ENCODE data around the gene SLC25A39.

SLC25A39 gene

GRCh38 chr17:44321246-44322120, 3.1 kb downstream of the SLC25A39 start:
- Mint-ChIP-seq H3K4me3 (peak overlapping the region in 1 of 2 donors; percentile 3), H3K27me3 (peaks cover 21 to 23% of the 10 kb centered on the region in 2 donors), H3K9me3 (no peaks in the 10 kb centered on the region), H3K4me1 (ENCODE audit: low read depth in 2 of 2) (peaks cover 17 to 19% of the 10 kb centered on the region in 2 donors), H3K36me3 (ENCODE audit: insufficient read depth) (peaks cover 45% of the 10 kb centered on the region), H3K27ac (no peak overlapping the region)
- ATAC-seq (replicated peaks): no peak
- no peak for DNase-seq

- H3K9me3 Mint-ChIP-seq: no peaks in the 10 kb centered on the region
- no peak overlapping the region for H3K4me3 Mint-ChIP-seq
- no peak for DNase-seq
- H3K36me3 Mint-ChIP-seq (ENCODE audit: insufficient read depth): peaks cover 34% of the 10 kb centered on the region
- peaks cover 19 to 21% of the 10 kb centered on the region in 2 donors for H3K4me1 Mint-ChIP-seq (ENCODE audit: low read depth in 2 of 2)
- no peak for ATAC-seq (replicated peaks)
- no peak overlapping the region for H3K27ac Mint-ChIP-seq
- H3K27me3 Mint-ChIP-seq: peaks cover 33 to 38% of the 10 kb centered on the region in 2 donors
These were observed 4.6 kb downstream of the SLC25A39 start for GRCh38 chr17:44320066-44320465.

DNA sequence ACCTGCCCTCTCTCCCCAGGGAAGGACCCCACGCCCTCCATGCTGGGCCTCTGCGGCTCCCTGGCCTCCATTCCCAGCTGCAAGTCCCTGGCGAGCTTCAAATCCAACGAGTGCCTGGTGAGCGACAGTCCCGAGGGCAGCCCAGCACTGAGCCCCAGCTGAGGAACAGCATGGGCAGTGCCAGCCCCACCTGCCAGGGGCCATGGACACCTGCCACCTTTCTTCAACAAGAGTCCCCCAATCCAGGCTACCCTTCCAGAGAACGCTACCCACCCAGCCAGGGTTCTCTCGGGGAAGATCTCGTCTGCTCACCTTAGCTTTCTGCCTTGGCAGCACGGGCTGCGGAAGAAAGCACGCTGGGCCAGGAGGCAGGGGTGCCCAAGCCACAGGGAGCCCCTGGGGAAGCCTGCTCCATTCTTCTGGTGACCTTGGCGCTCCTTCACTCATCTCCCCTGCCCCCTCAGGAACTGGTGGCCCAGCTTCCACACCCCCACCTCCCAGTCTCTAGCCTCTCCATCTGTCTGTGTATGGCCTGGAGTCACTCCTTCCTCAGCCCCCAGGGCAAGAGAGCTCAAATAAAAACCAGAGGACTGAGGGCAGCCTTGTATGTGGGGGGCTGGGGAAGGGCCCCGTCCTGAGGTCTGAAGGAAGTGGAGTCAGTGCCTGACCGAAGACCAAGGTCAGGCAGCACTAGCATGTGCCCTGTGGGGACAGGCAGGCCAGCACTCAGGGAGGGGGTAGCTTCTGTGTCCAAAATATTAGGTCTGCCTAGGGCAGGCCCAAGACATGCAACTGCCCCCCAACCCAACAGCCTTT, 6.3 kb downstream of the SLC25A39 start:
- DNase-seq (no peak), ATAC-seq (replicated peaks) (no peak)
- Mint-ChIP-seq H3K27ac (no peak overlapping the region), H3K9me3 (no peaks in the 10 kb centered on the region), H3K4me3 (peak overlapping the region in 1 of 2 donors; percentile 37), H3K27me3 (peaks cover 41 to 52% of the 10 kb centered on the region in 2 donors), H3K36me3 (ENCODE audit: insufficient read depth) (peaks cover 27% of the 10 kb centered on the region), H3K4me1 (ENCODE audit: low read depth in 2 of 2) (peaks cover 18 to 19% of the 10 kb centered on the region in 2 donors)

GRCh38 chr17:44317545-44317944, 7.1 kb downstream of the SLC25A39 start:
- DNase-seq (no peak), ATAC-seq (replicated peaks) (no peak)
- Mint-ChIP-seq H3K4me1 (ENCODE audit: low read depth in 2 of 2) (peaks cover 14 to 15% of the 10 kb centered on the region in 2 donors), H3K27ac (no peak overlapping the region), H3K27me3 (peaks cover 41 to 59% of the 10 kb centered on the region in 2 donors), H3K4me3 (peak overlapping the region; percentile 37 to 41), H3K36me3 (ENCODE audit: insufficient read depth) (peaks cover 22% of the 10 kb centered on the region), H3K9me3 (no peaks in the 10 kb centered on the region)

- peak; percentile 9 for ATAC-seq (replicated peaks)
- H3K4me1 Mint-ChIP-seq (ENCODE audit: low read depth in 2 of 2): peaks cover 10 to 15% of the 10 kb centered on the region in 2 donors
- H3K4me3 Mint-ChIP-seq: peak overlapping the region; percentile 69 to 76
- no peak overlapping the region for H3K27ac Mint-ChIP-seq
- no peak for DNase-seq
- H3K36me3 Mint-ChIP-seq (ENCODE audit: insufficient read depth): peaks cover 19% of the 10 kb centered on the region
- H3K9me3 Mint-ChIP-seq: no peaks in the 10 kb centered on the region
- peaks cover 41 to 68% of the 10 kb centered on the region in 2 donors for H3K27me3 Mint-ChIP-seq
These were observed 8.6 kb downstream of the SLC25A39 start for GRCh38 chr17:44315760-44316731.

DNA sequence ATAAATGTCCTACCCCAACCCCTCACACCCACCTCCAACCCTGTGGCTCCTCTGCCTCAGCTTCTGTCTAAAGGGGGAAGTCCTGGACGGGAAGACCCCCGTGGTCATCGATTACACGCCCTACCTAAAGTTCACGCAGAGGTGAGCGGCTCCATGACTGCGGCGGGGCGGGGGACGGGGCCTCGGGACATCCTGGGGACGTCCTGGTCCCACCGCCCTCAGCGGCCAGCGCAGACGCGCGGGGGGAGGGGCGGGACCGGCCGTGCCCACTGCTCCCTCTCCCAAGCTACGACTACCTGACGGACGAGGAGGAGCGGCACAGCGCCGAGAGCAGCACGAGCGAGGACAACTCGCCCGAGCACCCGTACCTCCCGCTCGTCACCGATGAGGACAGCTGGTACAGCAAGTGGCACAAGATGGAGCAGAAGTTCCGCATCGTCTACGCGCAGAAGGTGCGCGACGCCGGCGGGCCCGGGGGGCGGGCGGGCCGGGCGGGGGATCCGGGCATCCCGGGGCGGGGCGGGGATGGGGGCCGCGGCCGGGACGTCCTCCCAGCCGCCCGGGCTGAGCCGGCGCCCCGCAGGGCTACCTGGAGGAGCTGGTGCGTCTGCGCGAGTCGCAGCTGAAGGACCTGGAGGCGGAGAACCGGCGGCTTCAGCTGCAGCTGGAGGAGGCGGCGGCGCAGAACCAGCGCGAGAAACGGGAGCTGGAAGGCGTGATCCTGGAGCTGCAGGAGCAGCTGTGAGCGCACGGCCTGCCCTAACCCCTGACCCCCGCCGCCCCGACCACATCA, 9.6 kb downstream of the SLC25A39 start:
- DNase-seq: no peak
- Mint-ChIP-seq H3K4me3 (peak overlapping the region; percentile 69 to 76), H3K27ac (no peak overlapping the region)

DNA sequence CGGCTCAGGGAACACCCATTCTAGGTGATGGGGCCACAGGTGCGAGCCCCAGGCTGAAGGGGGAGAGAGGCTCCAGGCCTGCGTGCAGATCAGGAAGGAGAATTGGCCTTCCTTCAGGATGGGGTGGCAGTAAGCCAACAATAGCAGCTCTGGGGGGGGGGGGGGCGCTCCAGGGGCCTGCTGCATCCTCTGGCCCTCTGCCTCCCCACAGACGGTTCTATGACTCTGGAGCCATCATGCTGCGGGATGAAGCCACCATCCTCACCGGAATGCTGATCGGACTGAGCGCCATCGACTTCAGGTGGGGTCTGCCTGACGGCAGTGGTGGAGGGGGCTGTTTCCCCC, 10.1 kb downstream of the SLC25A39 start:
- DNase-seq: no peak
- Mint-ChIP-seq H3K36me3 (ENCODE audit: insufficient read depth) (peaks cover 17% of the 10 kb centered on the region), H3K4me1 (ENCODE audit: low read depth in 2 of 2) (peaks cover 10 to 23% of the 10 kb centered on the region in 2 donors), H3K4me3 (peak overlapping the region; percentile 54 to 76), H3K27ac (no peak overlapping the region), H3K9me3 (no peaks in the 10 kb centered on the region), H3K27me3 (peaks cover 41 to 76% of the 10 kb centered on the region in 2 donors)
- ATAC-seq (replicated peaks): no peak

More for the DNA sequence above, 9.6 kb downstream of the SLC25A39 start:
- H3K36me3 Mint-ChIP-seq (ENCODE audit: insufficient read depth): peaks cover 19% of the 10 kb centered on the region
- H3K27me3 Mint-ChIP-seq: peaks cover 41 to 70% of the 10 kb centered on the region in 2 donors
- peaks cover 10 to 17% of the 10 kb centered on the region in 2 donors for H3K4me1 Mint-ChIP-seq (ENCODE audit: low read depth in 2 of 2)
- peak; percentile 73 for ATAC-seq (replicated peaks)
- no peaks in the 10 kb centered on the region for H3K9me3 Mint-ChIP-seq

DNA sequence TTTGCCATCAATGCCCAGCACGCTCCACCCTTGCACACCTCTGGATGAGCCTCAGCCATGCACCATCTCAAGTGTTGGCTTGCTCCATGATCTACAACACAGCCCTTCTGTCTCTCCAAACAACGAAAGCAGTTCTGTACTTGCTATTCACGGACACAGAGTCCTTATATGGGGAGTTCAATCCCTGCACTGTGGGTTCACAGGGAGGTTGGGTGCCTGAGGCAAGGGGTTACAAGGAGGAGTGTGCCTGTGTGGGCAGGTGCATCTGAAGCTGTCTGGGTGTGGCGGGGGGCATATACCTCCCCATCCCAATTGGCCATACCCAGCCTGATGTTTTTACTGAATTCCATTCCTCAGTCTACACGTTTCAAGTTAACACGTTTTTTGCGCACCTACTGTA, 10.6 kb downstream of the SLC25A39 start:
- Mint-ChIP-seq H3K27ac (no peak overlapping the region), H3K4me1 (ENCODE audit: low read depth in 2 of 2) (peaks cover 10 to 26% of the 10 kb centered on the region in 2 donors), H3K4me3 (peak overlapping the region; percentile 54 to 76), H3K9me3 (no peaks in the 10 kb centered on the region), H3K27me3 (peaks cover 41 to 80% of the 10 kb centered on the region in 2 donors), H3K36me3 (ENCODE audit: insufficient read depth) (peaks cover 13% of the 10 kb centered on the region)
- ATAC-seq (replicated peaks) (no peak), DNase-seq (no peak)

DNA sequence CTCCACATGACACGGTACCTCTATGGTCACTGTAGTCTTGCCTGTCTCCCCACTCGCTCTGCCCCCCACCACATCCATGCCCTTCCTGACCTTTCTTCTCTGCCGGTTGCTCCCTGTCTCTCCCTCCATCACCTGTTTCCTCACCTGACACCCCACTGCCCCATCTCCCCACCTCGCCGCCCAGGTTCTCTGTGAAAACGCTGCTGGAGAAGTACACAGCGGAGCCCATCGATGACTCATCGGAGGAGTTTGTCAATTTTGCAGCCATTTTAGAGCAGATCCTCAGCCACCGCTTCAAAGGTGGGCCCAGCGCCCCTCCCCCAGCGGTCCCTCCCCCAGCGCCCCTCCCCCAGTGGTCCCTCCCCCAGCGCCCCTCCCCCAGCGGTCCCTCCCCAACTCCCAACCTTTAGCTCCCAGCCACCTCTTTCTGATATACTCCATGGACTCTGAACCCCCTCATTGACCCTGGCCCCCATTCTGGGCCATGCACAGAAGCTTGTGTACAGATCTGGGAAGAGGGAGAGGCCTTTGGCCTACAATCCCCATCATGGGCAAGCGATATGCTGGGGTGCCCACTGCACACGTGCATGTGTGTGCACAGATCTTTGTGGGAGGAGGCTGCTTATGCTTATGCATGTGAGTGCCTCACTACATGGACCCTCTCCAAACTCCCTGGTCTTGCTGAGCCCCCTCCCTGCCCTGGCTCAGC, 12.1 kb downstream of the SLC25A39 start:
- peaks cover 31 to 73% of the 10 kb centered on the region in 2 donors for H3K27me3 Mint-ChIP-seq
- peaks cover 3% of the 10 kb centered on the region for H3K36me3 Mint-ChIP-seq (ENCODE audit: insufficient read depth)
- H3K4me3 Mint-ChIP-seq: no peak overlapping the region
- ATAC-seq (replicated peaks) (no peak), DNase-seq (no peak)
- H3K27ac Mint-ChIP-seq: no peak overlapping the region
- no peaks in the 10 kb centered on the region for H3K9me3 Mint-ChIP-seq
- H3K4me1 Mint-ChIP-seq (ENCODE audit: low read depth in 2 of 2): peaks cover 10 to 24% of the 10 kb centered on the region in 2 donors

- peaks cover 5% of the 10 kb centered on the region for H3K36me3 Mint-ChIP-seq (ENCODE audit: insufficient read depth)
- peaks cover 14 to 26% of the 10 kb centered on the region in 2 donors for H3K4me1 Mint-ChIP-seq (ENCODE audit: low read depth in 2 of 2)
These were observed 13.0 kb downstream of the SLC25A39 start for GRCh38 chr17:44311562-44312181.

GRCh38 chr17:44310609-44311376, 13.8 kb downstream of the SLC25A39 start:
- H3K36me3 Mint-ChIP-seq (ENCODE audit: insufficient read depth): peaks cover 4% of the 10 kb centered on the region
- DNase-seq: no peak
- peaks cover 8 to 17% of the 10 kb centered on the region in 2 donors for H3K4me1 Mint-ChIP-seq (ENCODE audit: low read depth in 2 of 2)
- no peak for ATAC-seq (replicated peaks)
- peaks cover 29 to 73% of the 10 kb centered on the region in 2 donors for H3K27me3 Mint-ChIP-seq
- no peak overlapping the region for H3K4me3 Mint-ChIP-seq
- no peaks in the 10 kb centered on the region for H3K9me3 Mint-ChIP-seq
- no peak overlapping the region for H3K27ac Mint-ChIP-seq

More at GRCh38 chr17:44311562-44312181, 13.0 kb downstream of the SLC25A39 start:
- ATAC-seq (replicated peaks) (no peak), DNase-seq (no peak)
- Mint-ChIP-seq H3K4me3 (no peak overlapping the region), H3K27ac (no peak overlapping the region), H3K27me3 (peaks cover 31 to 73% of the 10 kb centered on the region in 2 donors), H3K9me3 (no peaks in the 10 kb centered on the region)

Measured in effector memory CD8-positive, alpha-beta T cell (primary cell).